HG02943 (cell line): ENCODE results near the gene ECT2L.
"Not testable (repeated sequence)": the region's sequence is repeated elsewhere in the genome, so short reads cannot be mapped to it uniquely, and the experiment has no call there.

Experiments used
- ATAC-seq: cut with Tn5 transposase; IDR thresholded peaks from one replicate; pipeline ENCODE4 v1.9.1; 2021; ENCODE audit warnings: mild to moderate bottlenecking, low read depth, moderate library complexity; ENCODE audit not compliant: unreplicated experiment

ECT2L gene

GRCh38 chr6:138923561-138923960, 127.7 kb downstream of the ECT2L start:
- ATAC-seq = no peak

GRCh38 chr6:138925806-138926205, 129.9 kb downstream of the ECT2L start:
- no peak for ATAC-seq

GRCh38 chr6:138926579-138926978, 130.7 kb downstream of the ECT2L start:
- no peak for ATAC-seq

GRCh38 chr6:138931660-138932059, 135.8 kb downstream of the ECT2L start:
- ATAC-seq = no peak

GRCh38 chr6:138936873-138937272, 141.0 kb downstream of the ECT2L start:
- ATAC-seq = not testable (repeated sequence)

- no peak for ATAC-seq
Observed at GRCh38 chr6:138943089-138943625, 147.3 kb downstream of the ECT2L start.

GRCh38 chr6:138944412-138944811, 148.5 kb downstream of the ECT2L start:
- no peak for ATAC-seq

GRCh38 chr6:138945354-138945753, 149.5 kb downstream of the ECT2L start:
- ATAC-seq = no peak

GRCh38 chr6:138948004-138948403, 152.1 kb downstream of the ECT2L start:
- ATAC-seq = no peak

GRCh38 chr6:138948546-138949179, 152.8 kb downstream of the ECT2L start:
- no peak for ATAC-seq

- ATAC-seq = no peak
Observed at GRCh38 chr6:138953451-138953850, 157.6 kb downstream of the ECT2L start.
